HG02571 (cell line): ENCODE results near the gene DLGAP4.

ENCODE experiments used
- ATAC-seq: cut with Tn5 transposase; IDR thresholded peaks from one replicate; pipeline ENCODE4 v1.9.1; 2021; ENCODE audit warnings: mild to moderate bottlenecking, moderate library complexity; ENCODE audit not compliant: unreplicated experiment

Gene DLGAP4

GRCh38 chr20:36273414-36274180, 32.5 kb upstream of the DLGAP4 start:
- no peak for ATAC-seq

- no peak for ATAC-seq
Observed at GRCh38 chr20:36274181-36274841, 31.8 kb upstream of the DLGAP4 start.

GRCh38 chr20:36275011-36275410, 31.1 kb upstream of the DLGAP4 start:
- no peak for ATAC-seq

GRCh38 chr20:36275441-36276189, 30.5 kb upstream of the DLGAP4 start:
- ATAC-seq: no peak

- no peak for ATAC-seq
Observed at GRCh38 chr20:36277546-36277945, 28.6 kb upstream of the DLGAP4 start.

- ATAC-seq: no peak
Observed at GRCh38 chr20:36279362-36279761, 26.8 kb upstream of the DLGAP4 start.

- no peak for ATAC-seq
Observed at GRCh38 chr20:36279776-36280175, 26.4 kb upstream of the DLGAP4 start.

GRCh38 chr20:36281785-36282380, 24.3 kb upstream of the DLGAP4 start:
- ATAC-seq: no peak

GRCh38 chr20:36284751-36285150, 21.4 kb upstream of the DLGAP4 start:
- no peak for ATAC-seq

- ATAC-seq: no peak
Observed at GRCh38 chr20:36285746-36286447, 20.2 kb upstream of the DLGAP4 start.

GRCh38 chr20:36297656-36298055, 8.5 kb upstream of the DLGAP4 start:
- no peak for ATAC-seq

GRCh38 chr20:36298061-36298460, 8.1 kb upstream of the DLGAP4 start:
- ATAC-seq: no peak

GRCh38 chr20:36298795-36299339, 7.3 kb upstream of the DLGAP4 start:
- no peak for ATAC-seq

- no peak for ATAC-seq
Observed at GRCh38 chr20:36299459-36299858, 6.7 kb upstream of the DLGAP4 start.

GRCh38 chr20:36301359-36302119, 4.6 kb upstream of the DLGAP4 start:
- no peak for ATAC-seq

- no peak for ATAC-seq
Observed at GRCh38 chr20:36303020-36303595, 3.0 kb upstream of the DLGAP4 start.

GRCh38 chr20:36303831-36304230, 2.3 kb upstream of the DLGAP4 start:
- no peak for ATAC-seq

- no peak for ATAC-seq
Observed at GRCh38 chr20:36304786-36305495, 1.2 kb upstream of the DLGAP4 start.
